Activated CD4-positive, alpha-beta T cell treated with anti-CD3 and anti-CD28 coated beads for 4 hours (primary cell): ENCODE results near the gene TADA2B.

Experiments
- DNase-seq, 2 donors: peaks; one replicate each; pipeline ENCODE4 v3.0.0-alpha.2; 2020

Gene TADA2B

DNA sequence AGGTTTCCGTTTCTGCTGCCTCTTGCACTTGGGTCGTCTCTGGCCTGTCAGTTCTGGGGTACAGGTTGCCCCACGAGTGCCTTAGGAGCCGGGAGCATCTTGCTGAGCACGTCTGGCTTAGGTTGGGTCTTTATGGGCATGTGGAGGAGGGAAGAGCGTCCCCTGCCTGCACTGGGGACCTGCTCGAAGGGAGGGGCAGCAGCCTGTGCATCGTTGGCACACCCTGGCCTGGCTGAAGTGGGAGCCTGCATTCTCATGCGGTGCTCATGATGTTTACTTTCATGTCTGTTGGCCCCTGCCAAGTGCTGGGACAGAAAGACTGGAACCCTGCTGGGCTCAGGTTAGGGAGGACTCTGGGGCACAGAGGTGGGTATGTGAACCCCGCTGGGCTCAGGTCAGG is 23.8 kb upstream of the TADA2B start:
- no peak for DNase-seq

DNA sequence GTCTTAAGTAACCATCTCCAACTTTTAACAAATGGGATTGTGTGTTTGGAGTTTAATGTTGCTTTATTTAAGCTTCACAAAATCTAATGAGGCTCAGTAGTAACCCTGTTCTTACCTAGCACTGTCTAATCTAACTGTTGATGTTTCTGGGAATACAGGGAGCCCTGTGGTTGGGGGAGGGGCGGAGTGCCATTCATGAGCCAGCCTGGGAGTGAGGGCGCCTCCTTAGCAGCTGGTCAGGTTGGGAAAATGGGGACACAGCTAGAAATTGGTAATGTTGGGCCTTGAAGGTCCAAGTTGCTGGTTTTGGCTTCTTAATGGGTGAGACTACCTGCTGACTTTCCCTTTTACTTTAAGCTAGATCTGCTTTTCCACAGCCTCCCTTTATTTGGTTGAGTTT is 22.9 kb upstream of the TADA2B start:
- DNase-seq = no peak

DNA sequence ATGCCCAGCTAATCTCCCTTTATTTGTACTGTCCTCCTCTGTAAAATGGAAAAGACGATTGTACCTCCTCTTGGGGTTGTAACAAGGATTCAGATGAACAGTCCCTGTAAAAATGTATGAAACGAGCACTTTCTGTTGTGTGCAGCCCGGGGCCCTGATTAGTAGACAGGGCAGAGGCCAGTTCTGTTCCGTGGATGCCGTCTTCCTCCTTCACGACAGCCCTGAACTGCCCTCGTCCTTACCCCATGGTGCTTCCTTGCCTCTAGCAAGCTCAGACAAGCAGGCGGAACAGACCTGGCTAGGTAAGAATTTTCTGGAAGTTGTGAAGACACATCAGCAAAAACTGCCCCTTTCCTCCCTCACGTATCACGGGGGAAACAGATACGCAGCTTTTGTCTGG is 22.3 kb upstream of the TADA2B start:
- DNase-seq = no peak

DNA sequence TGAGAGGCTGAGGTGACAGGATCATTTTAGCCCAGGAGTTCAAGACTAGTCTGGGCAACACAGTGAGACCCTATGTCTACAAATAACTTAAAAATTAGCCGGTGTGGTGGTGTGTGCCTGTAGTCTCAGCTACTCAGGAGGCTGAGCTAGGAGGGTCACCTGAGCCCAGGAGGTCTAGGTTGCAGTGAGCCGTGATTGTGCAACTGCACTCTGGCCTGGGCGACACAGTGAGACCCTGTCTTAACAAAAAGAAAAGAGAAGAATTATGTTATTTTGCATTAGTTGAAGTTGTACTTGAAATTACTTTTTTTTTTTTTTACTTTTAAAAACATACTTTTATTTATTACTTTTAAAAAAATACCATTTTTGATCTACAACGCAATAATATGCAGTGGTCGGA is 21.8 kb upstream of the TADA2B start:
- no peak for DNase-seq

DNA sequence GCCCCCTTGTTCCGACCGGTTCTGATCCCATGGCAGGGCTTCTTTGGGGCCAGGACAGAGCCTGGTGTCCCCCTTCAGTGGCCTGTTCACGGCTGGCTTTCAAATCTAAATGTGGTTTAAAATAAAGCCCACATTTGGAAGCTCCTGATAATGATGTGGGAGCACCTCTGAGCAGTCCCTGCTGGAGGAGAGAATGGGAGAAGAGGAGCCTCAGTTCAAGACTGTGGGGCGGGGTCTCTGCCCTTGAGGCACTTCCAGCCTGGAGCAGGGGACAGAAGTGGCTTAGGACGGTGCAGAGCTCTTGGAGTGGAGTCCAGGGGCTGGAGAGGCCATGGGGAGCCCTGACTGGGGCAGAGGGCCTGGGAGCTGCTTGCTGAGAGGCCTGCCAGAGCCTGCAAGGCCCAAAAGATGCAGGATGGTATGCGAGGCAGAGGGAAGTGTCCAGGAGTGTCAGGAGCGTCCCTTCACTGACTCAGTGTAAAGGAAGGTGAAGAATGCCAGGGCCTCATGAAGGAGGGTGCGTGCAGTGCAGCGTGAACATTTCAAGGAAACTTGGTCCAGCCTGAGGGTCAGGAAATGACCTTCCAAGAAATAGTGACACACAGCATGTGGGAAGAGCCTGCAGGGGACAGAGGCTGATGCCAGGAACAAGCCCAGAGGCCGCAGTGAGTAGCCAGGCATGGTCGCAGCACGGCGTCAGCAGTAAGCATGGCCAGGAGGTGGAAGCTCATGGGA is 21.1 kb upstream of the TADA2B start:
- no peak for DNase-seq

DNA sequence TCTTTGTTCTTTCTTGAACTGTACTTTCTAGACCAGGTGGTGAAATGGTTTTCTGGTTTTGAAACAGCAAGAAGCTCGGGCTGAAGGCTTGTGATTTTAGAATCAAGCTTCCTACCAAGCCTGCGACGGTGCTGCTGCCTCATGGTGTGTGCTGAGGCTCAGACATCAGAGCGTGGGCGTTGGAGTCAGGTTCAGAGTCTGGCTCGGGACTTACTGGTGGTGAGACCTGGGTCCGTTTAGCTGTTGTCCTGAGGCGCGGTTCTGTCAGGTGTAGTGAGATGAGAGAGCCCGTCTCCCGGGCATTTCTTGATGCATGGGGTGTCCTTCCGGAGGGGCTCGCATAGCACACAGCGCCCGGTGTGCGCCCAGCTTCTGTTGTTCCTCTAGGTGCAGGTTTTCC is 19.7 kb upstream of the TADA2B start:
- DNase-seq = no peak

DNA sequence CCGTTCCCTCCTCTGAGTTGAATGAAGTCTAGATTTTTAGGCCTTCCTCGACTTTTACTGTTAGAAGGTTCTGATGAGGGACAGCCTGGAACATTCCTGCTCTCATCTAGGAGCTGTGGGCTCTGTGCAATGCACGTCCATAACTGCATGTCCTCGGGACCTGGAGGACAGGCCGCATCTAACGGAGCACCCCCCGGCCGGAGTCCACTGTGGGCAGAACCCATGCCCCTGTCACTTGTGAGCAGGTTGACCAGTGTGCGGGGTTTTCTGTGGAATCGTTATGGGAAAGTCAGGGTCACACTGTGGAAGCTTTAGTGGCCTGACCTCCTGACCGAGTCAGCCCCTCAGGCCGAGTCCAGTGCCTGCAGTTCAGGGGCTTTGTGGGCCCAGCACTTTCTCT is 19.3 kb upstream of the TADA2B start:
- no peak for DNase-seq

DNA sequence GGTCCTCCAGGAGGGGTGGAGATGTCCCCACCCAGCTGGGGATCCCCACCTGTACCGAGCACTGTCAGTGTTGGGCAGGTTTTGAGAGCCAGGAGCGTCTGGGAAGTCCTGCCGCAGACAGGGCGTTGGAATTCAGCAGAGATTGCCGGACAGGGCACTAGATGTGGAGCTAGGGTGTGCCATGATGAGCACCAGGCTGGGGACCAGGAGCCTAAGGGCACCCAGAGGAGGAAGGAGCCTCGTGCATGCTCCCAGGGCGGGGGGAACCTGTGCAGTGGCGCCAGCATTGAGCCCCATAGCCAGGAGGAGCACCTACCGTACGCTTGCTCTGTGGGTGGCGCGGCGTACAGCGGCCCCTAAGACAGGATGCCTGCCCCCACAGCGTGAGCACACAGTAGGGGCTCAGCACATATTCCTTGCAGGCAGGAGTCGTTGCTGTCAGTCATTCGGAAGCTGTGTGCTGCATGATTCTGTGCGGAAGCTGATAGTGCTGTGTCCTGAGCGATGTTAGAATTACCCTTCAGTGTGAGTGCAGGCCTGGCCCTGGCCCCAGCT is 18.8 kb upstream of the TADA2B start:
- no peak for DNase-seq

DNA sequence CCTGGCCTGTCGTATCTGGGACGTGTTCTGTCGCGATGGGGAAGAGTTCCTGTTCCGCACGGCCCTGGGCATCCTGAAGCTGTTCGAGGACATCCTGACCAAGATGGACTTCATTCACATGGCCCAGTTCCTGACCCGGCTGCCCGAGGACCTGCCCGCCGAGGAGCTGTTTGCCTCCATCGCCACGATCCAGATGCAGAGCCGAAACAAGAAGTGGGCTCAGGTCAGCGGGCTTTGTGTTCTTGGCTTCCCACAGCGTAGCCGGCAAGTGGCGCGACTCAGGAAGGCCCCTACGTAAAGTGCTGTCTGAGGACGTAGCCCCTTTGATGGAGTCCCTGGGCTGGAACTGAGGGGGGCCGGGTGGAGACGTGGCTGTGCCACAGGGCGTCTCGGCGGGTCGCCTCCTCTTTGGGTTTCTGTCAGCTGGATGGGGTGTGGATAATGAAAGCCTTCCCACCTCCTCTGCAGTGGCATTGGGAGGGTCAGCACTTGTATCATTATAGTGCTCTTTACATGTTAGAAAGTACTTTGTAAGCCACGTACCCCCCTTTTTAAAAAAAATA is 18.1 kb upstream of the TADA2B start:
- no peak for DNase-seq

DNA sequence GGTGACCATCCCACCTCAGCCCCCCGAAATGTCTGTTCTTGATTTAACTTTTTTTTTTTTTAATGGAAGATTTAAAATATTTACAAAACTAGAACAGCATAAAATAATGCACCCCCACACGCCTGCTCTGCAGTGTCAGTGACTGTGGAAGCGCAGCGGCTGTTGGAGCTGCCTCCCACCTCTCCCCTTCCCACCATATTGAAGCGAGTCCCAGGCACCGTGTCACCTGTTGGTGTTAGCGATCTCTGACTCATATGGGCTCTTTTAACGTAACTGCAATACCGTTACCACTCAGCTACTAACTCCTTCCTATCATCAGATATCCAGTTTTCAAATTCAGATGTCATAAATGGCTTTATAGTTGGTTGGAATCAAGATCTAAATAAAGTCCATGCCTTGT is 17.1 kb upstream of the TADA2B start:
- DNase-seq = no peak

DNA sequence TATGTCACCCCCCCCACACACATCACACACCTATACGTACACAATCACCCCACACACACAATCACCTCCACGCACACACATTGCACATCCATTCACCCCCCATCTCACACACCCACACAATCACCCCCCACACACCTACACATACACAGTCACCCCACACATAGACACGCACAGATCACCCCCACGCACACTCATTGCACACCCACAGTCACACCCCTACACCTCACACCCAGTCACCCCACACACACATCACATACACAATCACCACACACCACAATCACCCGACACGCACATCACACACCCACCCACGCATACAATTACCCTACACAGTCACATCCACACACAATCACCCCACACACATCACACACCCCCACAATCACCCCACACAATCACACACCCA is 15.9 kb upstream of the TADA2B start:
- no peak for DNase-seq

DNA sequence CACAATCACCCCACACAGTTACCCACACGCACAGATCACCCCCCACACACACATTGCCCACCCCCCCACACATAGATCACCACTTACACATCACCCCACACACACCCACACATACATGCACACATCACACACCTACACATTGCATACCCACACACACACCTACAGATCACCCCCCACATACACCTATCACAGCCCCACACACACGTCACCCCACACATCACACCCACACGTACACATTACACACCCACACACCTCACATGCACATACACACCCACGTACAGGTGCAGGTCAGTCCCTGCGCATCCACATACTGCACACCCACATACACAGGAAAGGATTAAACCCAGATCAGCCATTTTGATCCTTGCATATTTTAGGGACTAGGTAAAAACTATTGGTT is 15.3 kb upstream of the TADA2B start:
- DNase-seq = peak in 1 of 2 donors; percentile 15

DNA sequence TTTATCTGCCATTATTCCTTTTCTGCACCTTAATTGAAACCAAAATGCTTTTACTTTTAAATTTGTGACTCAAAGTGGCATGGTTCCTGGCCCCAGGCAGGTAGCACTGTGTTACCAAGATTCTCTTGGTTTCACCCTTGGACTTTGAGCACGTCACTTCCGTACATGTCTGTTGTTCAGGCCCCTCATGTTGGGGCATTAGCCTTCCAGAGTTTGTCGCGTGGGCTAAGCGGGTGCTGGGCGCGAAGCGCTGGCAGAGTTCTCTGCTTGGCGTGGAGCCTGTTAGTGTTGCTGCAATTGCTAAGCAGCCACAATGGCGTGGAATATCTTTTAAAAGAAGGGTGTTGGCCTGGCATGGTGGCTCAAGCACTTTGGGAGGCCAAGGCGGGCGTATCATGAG is 14.0 kb upstream of the TADA2B start:
- DNase-seq = no peak

DNA sequence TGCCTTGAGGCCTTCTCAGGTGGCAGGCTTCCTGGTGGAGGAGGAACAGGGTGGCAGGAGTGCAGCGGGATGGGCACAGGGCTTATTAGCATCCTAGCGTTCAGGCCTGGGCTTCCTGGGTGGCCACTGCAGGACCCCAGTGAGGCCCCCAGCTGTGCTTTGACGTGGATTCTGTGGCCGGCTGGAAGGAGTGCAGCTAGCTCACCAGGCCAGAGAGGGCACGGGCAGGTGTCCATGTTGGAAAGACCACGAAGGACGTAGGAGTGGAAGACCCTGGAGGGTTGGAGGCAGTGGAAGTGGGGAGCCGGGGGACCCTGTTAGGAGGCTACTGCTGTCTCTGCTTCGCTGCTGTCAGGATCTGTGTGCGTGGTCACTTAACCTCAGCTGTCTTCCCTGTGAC is 13.3 kb upstream of the TADA2B start:
- no peak for DNase-seq

DNA sequence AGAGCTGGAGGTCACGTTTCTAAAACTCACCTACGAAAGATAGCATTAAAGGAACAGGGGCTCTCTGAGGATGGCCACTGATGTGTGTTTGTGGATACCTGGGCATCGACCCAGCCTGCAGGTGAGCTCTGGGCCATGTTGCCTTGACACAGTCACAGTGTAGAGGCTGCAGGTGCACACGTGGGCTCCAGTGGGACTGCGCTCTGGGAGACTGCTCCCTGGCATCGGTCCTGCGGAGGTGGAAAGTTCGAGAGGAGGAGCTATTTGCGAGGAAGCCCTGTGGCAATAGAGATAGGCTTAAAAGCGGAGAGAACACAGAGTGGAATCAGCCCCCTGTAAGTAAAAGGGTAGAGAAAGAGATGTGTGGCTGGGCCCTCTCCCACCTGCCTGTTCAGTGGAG is 12.3 kb upstream of the TADA2B start:
- DNase-seq = no peak

DNA sequence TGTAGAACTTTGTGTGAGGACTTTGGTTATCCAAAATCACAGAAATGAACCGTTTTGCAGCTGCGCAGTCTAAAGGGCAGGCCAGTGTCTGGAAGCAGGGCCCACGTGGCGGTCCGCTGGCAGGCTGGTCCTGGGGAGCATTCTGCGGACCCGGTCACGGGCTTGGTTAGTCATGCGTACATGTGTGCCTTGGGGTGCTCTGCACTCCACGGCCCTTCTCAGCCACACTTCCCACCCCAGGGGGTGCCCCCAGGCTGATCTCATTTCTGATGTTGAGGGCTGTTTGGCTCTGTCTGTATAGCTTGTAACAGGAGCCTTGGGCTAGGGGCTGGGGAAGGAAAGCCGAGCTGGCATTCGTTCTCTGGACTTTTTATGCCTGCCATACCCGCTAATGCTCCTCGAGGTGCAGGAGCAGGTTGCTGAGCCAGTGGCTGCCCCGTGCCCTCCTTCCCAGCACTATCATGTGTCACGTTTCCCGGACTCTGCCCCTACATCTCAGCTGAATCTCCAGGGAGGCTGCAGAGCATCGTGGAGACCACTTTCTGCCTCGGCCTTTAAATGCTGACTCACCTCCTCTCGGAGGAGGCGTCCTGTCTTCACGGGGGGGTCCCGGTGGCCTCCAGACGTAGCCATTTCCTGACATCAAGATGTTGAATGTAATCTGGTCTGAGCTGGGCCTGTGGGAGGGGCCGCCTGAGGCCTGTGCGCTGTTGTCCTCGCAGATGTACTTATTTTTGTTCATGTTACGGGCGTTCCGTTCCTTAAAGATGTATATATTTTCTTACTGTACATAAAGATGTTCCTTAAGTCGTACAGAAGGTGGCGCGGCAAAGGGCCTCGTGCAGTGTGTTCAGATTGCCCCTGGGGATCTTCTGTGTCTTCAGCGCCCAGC is 11.4 kb upstream of the TADA2B start:
- DNase-seq = no peak

DNA sequence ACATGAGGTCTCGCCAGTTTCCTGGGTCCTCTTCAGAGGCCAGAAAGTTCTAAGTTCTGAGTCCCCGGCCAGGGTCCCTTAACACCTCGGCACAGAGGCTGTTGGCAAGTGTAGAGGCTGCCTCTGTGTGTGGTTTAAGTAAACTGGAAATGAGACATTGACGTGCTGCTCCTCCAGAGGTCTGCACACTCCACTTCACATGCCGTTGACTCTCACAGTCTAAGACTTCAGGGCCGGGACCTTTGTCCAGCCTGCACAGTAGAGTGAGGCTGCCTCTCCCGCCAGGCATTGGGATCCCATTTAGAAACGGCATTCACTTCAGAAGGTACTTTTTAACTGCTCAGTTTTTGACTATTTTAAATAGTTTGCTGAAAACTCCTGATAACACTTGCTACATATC is 10.6 kb upstream of the TADA2B start:
- no peak for DNase-seq

DNA sequence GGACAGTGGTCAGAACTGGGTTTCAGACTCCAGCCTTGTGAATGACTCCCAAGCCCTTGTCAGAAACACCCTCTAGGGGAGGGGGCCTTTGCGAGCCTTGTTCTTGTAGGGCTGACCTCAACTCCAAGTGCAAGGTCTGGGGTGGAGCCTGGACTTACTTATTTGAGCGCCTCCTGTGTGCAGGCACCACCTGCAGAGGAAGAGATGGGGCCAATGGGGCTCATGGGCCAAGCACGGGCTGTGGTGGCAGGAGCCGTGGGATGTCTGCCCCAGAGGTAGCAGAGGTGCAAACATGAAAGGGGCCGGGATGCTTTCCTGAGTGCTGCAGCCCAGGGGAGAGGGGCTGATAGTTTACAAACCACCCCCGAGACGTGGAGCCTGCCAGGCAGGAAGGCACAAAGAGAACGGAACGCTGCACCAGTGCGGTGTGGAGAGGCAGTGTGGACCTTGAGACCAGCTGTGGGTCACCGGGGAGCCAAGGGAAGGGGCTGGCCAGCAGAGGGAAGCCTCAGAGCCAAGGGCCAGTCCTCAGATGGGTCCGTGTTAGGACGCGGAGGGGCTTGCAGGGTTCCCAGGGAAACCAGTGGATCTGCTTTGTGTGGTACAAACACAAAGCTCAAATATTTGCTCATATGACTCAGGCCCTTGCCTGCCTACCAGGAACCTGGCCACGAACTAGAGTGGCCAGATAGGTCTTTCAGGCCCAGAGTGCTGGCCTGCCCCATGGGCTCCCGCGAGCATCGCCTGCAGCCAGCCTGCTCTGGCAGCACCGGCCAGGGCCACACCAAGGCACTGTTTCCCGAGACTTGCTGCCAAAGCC is 8.7 kb upstream of the TADA2B start:
- DNase-seq = no peak

DNA sequence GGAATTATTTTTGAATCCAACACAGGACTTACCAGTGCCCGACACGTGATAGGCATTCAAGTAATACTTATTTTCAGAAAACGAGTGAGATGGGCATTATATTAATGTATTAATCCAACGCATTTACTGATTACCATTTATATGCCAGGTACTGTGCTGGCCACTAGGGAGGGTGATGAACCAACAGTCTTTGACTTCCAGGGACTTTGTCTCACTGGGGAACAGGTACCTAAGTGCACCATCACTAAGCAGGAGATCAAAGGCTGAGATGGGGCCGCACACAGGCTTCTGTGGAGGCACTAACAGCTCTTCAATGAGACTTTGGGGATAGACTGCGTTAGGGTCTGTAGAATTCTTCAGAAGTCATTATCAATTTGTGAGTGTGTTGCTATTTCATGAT is 5.7 kb upstream of the TADA2B start:
- no peak for DNase-seq

DNA sequence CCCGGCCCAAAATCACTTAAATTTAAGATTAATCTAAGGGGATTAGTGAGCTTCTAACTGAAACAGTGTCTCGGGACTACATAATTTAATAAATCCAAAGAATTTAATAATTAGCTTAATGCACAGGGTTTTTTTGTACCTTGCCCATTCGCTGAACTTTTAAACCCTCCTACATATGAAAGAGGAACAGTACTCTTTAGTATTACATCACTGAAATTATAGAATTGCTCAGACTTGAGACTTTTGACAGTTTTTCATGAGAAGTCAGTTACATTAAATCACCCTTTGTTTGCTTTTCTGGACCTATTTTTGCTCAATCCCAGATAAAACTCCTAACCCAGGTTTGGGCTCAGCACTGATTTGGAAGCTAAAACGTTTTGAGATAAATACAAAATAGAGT is 2.4 kb upstream of the TADA2B start:
- DNase-seq = no peak

DNA sequence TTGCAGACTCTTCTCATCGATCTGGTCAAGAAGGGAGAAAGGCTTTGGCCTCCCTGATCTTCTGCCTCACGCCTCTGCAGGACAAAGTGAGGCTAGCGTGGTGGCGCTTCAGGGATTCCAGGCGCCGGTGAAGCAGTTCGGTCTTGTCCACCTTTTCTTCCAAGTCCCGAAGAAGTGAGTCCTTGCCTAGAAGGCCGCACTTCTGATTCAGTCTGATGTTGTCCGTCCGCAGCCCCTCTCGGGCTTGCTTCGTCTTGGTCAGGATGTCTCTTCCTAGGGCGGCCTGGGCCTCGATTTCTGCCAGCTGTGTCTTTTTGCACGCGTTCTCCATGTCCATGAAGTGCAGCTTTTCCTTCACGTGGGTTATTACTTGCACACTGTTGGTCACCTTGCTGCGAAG is 1.9 kb upstream of the TADA2B start:
- no peak for DNase-seq

DNA sequence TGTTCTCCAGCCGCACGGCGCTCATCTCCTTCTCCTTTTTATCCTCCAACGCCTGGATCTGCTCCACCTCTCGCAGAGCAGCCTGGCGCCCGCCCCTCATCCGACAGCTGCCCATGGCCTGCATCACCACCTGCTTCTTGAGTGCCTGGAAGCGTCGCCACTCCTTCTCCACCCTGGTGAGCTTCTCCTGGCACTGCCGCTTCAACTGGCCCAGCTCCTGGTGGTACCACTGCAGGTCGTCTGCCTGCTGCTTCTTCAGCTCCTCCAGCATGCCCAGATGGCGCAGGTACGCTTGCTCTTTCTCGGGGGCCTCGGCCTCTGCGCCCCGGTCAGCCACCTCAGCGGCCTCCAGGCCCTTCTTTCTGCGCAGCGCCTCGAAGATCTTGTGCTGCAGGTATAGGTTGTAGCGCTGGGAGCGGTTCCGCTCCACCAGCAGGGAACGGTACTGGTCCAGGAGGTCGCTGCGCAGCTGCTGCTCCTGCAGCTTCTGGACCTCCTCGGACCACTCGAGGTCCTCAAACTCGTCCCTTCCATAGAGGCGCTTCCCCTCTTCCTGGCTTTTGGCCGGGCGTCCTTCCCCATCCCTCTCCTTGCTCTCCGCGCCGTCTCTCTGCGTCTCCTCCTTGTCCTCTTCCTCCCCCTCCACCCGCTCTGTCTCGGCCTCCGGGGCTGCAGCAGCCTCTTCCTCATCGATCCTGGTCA is 1.2 kb upstream of the TADA2B start:
- no peak for DNase-seq
